ENCODE data around the gene ORM2. TPM values are rescaled to one million over a fixed set of nuclear protein-coding genes. Genes with fewer than 3 reads are reported as not detected.
"Not testable (repeated sequence)": the region's sequence is repeated elsewhere in the genome, so short reads cannot be mapped to it uniquely, and the experiment has no call there.

ORM2 gene
- polyA plus RNA-seq, 4 donors = 0.35 TPM; not detected in 3

DNA sequence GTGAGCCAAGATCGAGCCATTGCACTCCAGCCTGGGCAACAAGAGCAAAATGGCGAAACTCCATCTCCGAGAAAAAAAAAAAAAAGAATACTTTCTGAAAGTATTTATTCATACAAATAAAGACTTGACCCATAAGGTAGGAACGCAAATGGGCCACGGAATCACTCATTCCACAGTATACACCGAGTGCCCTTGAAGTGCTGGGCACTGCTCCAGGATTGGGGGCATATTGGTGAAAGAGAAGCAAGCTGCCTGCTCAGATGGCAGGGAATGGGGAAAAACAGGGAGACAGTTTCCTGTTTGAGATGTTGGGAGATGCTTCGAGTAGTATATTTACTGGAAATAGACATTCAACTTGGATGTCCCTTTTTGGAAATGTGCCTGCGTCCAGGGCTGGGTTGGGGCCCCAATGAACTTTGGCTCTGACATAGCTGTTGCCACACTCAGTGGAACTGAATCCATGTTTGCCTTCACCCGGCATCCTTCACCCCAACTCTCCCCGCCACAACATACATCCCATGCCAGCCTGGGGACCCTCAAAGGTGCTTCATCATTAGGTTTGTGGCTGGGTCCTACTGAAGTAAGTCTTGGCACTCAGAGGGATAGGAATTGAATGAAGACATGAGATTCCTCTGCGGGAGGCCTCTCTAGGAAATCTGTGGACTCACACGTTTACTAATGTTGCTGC lies 588 bp upstream of the ORM2 start:
- DNase-seq (ENCODE audit: low read depth in 4 of 4, low spot score in 3 of 4) = not testable (repeated sequence)

- DNase-seq (ENCODE audit: low read depth in 4 of 4, low spot score in 3 of 4) = no peak
Measured at GRCh38 chr9:114330636-114331035, 967 bp downstream of the ORM2 start.

GRCh38 chr9:114331229-114332195 lies 1.8 kb downstream of the ORM2 start:
- not testable (repeated sequence) for DNase-seq (ENCODE audit: low read depth in 4 of 4, low spot score in 3 of 4)

GRCh38 chr9:114332474-114333040 lies 2.9 kb downstream of the ORM2 start:
- DNase-seq (ENCODE audit: low read depth in 4 of 4, low spot score in 3 of 4) = not testable (repeated sequence)

DNA sequence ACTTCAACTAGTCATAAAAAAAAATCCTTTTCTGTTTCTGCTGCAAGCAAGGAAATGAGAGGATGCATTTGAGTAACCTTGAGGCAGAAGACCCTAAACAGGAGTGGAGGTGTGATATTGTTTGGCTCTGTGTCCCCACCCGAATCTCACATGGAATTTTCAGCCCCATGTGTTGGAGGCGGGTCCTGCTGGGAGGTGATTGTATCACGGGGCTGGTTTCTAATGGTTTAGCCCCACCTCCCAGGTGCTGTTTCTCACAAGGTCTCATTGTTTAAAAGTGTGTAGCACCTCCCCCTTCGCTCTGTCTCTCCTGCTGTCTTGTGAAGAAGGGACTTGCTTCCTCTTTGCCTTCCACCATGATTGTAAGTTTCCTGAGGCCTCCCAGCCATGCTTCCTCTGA lies 4.0 kb downstream of the ORM2 start:
- not testable (repeated sequence) for DNase-seq (ENCODE audit: low read depth in 4 of 4, low spot score in 3 of 4)

- DNase-seq (ENCODE audit: low read depth in 4 of 4, low spot score in 3 of 4) = no peak
Measured at GRCh38 chr9:114334490-114334889, 4.8 kb downstream of the ORM2 start.

- DNase-seq (ENCODE audit: low read depth in 4 of 4, low spot score in 3 of 4) = no peak
Measured at GRCh38 chr9:114335745-114336144, 6.1 kb downstream of the ORM2 start.

DNA sequence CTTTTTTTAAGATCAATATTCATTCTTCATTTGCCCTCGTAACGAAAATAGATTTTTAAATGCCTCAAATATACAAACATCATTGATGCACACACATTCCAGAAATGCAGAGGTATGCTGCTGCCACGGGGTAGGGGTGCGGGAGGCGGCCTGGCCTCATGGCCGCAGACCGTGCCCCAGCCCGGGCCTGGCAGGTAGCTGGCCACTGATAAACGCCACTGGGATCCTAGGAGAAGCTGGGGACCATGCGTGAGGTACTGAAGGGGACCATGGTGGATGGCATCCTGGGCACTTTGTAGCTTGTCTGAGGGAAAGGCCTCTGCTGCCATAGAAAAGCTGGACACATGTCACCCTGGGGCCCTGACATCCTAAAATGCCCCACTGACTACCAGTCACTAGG lies 6.5 kb downstream of the ORM2 start:
- DNase-seq (ENCODE audit: low read depth in 4 of 4, low spot score in 3 of 4) = no peak

GRCh38 chr9:114336699-114337395 lies 7.2 kb downstream of the ORM2 start:
- no peak for DNase-seq (ENCODE audit: low read depth in 4 of 4, low spot score in 3 of 4)

DNA sequence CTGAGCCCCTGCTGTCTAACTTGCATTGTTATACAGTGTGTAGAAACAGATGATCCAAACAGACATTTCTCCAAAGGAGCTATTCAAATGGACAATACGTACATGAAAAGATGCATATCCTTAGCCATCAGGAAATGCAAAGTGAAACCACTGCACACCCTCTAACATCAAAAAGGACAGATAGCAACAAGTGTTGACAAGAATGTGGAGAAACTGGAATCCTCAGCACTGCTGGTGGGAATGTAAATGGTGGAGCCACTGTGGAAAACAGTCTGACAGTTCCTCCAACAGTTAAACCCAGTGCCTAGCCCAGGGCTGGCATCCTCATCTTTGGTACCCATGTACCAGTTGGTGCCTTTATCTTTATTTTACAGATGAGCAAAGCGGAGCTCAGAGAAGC lies 8.5 kb downstream of the ORM2 start:
- no peak for DNase-seq (ENCODE audit: low read depth in 4 of 4, low spot score in 3 of 4)

DNA sequence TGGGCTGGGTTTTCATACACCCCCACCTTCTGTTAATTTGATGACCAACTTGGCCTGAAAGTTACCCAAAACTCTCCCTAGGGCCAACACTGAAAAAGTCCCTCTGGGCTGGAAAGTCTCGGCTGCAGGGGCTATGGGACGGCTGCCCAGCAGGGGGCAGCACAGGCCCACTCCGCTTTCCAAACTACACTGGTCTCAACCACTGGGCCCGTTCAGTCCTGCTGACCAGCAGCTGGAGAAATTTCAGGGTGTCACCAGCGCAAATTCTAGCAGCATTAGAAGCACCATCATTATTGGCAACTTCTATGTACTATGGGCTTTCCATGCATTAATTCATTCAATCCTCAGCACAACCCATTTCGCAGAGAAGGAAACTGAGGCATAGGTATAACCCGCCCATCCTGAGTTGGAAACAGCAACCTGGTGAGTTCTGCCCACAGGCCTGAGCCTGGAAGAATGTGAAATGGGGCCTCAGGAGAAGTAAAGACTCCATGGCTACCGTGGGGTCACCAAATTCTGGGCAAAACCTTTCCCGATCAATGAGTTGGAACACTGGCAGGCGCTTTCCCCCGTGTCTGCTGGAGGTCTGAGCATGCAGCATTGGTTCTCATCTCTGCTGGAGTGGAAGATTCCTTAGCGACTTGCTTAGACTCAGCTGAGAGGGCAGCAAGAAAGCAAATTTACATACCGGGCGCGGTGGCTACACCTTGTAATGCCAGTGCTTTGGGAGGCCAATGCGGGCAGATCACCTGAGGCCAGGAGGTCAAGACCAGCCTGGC lies 9.7 kb downstream of the ORM2 start:
- DNase-seq (ENCODE audit: low read depth in 4 of 4, low spot score in 3 of 4) = no peak

- no peak for DNase-seq (ENCODE audit: low read depth in 4 of 4, low spot score in 3 of 4)
Measured at GRCh38 chr9:114341152-114341830, 11.6 kb downstream of the ORM2 start.

GRCh38 chr9:114341991-114342390 lies 12.3 kb downstream of the ORM2 start:
- no peak for DNase-seq (ENCODE audit: low read depth in 4 of 4, low spot score in 3 of 4)

DNA sequence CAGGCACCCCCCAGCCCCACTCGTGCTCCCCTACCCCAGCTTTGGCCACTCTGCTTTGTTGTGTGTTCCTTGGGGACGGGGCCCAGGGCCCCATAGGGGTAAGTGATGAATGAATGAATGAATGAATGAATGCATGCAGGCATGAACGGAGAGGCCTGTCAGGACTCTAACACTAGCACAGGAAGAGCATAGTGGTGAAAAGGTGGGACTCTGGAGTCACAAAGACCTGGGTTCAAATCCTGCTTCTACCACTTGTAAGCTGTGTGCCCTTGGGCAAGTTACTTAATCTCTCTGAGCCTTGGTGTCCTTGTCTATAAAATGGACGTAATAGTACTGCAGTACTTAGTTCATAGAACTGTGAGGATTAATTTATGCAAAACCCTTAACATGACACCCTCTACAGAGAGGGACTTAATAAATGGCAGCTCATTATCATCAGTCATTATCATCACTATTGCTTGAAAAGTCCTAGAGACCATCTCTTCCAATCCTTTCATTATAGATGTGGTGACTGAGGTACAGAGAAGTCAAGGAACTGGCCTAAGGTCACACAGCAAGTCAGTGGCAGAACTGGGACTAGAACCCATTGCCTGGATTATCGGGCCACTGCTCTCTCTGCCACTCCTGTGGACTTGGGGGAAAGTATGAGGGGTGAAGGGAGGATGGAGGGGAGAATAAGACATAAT lies 13.2 kb downstream of the ORM2 start:
- DNase-seq (ENCODE audit: low read depth in 4 of 4, low spot score in 3 of 4) = no peak

DNA sequence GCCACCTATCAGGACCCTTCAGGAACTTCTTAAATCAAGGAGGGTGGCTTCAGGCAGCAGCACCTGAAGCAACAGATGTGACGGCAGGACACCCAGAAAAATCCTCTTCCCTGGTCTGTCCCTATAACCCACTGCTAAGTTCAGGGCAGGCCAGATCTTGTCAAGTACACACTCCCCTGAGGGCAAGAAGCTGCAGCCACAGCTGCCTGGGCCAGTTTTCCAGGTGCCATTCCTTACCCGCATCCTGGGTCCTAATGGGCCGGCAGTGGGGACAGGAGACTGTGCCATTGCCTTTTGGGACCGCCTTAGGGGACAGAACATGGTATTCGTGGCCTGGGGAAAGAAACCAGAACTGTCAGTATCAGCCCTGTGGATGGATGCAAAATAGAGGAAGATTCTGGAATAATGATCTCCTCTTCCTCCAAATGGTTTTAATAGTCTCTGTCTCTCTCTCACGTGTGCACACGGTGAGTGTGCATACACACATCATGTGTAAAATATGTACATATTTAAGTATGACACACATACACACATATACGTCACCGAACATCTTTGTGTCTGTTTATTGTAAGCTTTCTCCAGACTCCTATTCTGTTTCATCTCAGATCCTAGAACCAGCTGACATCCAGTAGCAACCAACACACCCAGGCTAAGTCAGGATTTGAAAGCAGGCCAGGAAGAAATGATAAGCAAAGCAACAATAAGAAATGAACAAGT lies 14.0 kb downstream of the ORM2 start:
- DNase-seq (ENCODE audit: low read depth in 4 of 4, low spot score in 3 of 4) = no peak

- no peak for DNase-seq (ENCODE audit: low read depth in 4 of 4, low spot score in 3 of 4)
Measured at GRCh38 chr9:114344188-114344566, 14.5 kb downstream of the ORM2 start.

DNA sequence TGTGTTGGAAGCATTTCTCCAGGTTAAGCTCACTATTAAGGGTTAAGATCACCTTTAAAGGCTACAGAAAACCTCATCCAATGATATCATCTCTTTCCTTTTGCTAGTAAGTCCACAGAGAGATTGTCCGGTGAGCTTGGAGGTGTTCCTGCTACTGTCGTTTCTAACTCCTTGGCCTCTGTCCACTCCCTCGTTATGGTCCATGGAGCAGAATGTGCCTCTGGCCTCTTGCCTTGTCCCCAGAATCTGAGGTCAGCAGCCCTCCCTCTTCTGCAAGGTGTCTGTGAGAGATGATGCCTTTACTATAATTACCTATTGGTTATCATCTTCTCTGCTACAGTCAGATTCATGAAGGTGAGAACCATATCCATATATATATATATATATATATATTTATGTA lies 15.0 kb downstream of the ORM2 start:
- no peak for DNase-seq (ENCODE audit: low read depth in 4 of 4, low spot score in 3 of 4)

DNA sequence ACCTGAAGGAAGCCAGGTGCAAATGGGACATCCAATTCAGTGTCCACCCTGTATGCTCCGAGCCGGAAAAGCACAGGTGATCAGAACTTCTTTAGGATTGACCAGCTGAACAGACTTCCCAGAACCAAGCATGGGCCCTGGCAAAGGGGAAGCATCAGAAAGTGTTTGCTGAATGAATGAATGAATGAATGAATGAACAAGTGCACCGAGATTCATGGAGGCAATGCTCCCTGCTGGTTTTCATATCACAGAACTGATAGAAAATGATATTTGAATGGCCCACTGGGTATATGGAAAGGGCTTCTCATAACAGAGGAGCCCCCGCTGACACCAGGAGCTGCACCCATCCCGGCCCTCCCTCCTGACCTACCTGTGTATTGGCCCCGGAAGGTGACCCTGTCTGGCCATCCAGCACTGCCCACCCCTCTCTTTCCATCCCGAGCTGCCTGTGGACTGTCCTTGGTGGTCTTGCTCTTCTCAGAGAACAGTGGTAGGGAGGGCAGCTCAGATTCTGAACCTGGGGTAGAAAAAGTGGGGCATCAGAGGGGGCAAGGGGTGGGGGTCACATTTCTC lies 15.9 kb downstream of the ORM2 start:
- DNase-seq (ENCODE audit: low read depth in 4 of 4, low spot score in 3 of 4) = no peak
